GM19239 (cell line): Measurements from ENCODE around the gene ADGRG6.
"Not testable (repeated sequence)": the region's sequence is repeated elsewhere in the genome, so short reads cannot be mapped to it uniquely, and the experiment has no call there.

Experiments
- DNase-seq: peaks from one replicate; pipeline ENCODE4 v3.0.0; 2011; ENCODE audit warnings: low spot score; ENCODE audit not compliant: insufficient read length
- FAIRE-seq: peaks from 2 replicates; lab custom pipeline; 2011; peaks lifted over from hg19 to GRCh38; lab: Jason Lieb, UNC

Gene ADGRG6

GRCh38 chr6:142341855-142342330 lies 40.1 kb downstream of the ADGRG6 start:
- no peak for FAIRE-seq

GRCh38 chr6:142342986-142343385 lies 41.2 kb downstream of the ADGRG6 start:
- DNase-seq: no peak
- FAIRE-seq: no peak

More at GRCh38 chr6:142341855-142342330, 40.1 kb downstream of the ADGRG6 start:
- no peak for DNase-seq

GRCh38 chr6:142343938-142344337 lies 42.1 kb downstream of the ADGRG6 start:
- no peak for FAIRE-seq
- no peak for DNase-seq

- FAIRE-seq: no peak
- no peak for DNase-seq
Measured at GRCh38 chr6:142345261-142345660, 43.5 kb downstream of the ADGRG6 start.

GRCh38 chr6:142346166-142346565 lies 44.4 kb downstream of the ADGRG6 start:
- not testable (repeated sequence) for DNase-seq

GRCh38 chr6:142349215-142349823 lies 47.5 kb downstream of the ADGRG6 start:
- FAIRE-seq: no peak
- no peak for DNase-seq

More at GRCh38 chr6:142346166-142346565, 44.4 kb downstream of the ADGRG6 start:
- not testable (repeated sequence) for FAIRE-seq

- no peak for DNase-seq
- FAIRE-seq: no peak
Measured at GRCh38 chr6:142350309-142350708, 48.5 kb downstream of the ADGRG6 start.

GRCh38 chr6:142353690-142354089 lies 51.9 kb downstream of the ADGRG6 start:
- no peak for FAIRE-seq
- DNase-seq: no peak

- DNase-seq (no peak), FAIRE-seq (no peak)
Measured at GRCh38 chr6:142354650-142355049, 52.8 kb downstream of the ADGRG6 start.

- DNase-seq (no peak), FAIRE-seq (no peak)
Measured at GRCh38 chr6:142355520-142356174, 53.8 kb downstream of the ADGRG6 start.

- no peak for FAIRE-seq
- no peak for DNase-seq
Measured at GRCh38 chr6:142356201-142356883, 54.5 kb downstream of the ADGRG6 start.

GRCh38 chr6:142356884-142357225 lies 55.0 kb downstream of the ADGRG6 start:
- FAIRE-seq (no peak), DNase-seq (no peak)

- DNase-seq (no peak), FAIRE-seq (no peak)
Measured at GRCh38 chr6:142357879-142358278, 56.1 kb downstream of the ADGRG6 start.

GRCh38 chr6:142359271-142359960 lies 57.6 kb downstream of the ADGRG6 start:
- no peak for FAIRE-seq

GRCh38 chr6:142361345-142361744 lies 59.5 kb downstream of the ADGRG6 start:
- FAIRE-seq: no peak
- no peak for DNase-seq

More at GRCh38 chr6:142359271-142359960, 57.6 kb downstream of the ADGRG6 start:
- no peak for DNase-seq

GRCh38 chr6:142361779-142362750 lies 60.3 kb downstream of the ADGRG6 start:
- DNase-seq (no peak), FAIRE-seq (no peak)

- DNase-seq (no peak), FAIRE-seq (no peak)
Measured at GRCh38 chr6:142367061-142367460, 65.3 kb downstream of the ADGRG6 start.

GRCh38 chr6:142367501-142368018 lies 65.8 kb downstream of the ADGRG6 start:
- no peak for FAIRE-seq
- DNase-seq: no peak

GRCh38 chr6:142369266-142369665 lies 67.5 kb downstream of the ADGRG6 start:
- DNase-seq (no peak), FAIRE-seq (no peak)
